ENCODE results near the gene PDE8B.
"Not testable (repeated sequence)": the region's sequence is repeated elsewhere in the genome, so short reads cannot be mapped to it uniquely, and the experiment has no call there.

PDE8B gene

DNA sequence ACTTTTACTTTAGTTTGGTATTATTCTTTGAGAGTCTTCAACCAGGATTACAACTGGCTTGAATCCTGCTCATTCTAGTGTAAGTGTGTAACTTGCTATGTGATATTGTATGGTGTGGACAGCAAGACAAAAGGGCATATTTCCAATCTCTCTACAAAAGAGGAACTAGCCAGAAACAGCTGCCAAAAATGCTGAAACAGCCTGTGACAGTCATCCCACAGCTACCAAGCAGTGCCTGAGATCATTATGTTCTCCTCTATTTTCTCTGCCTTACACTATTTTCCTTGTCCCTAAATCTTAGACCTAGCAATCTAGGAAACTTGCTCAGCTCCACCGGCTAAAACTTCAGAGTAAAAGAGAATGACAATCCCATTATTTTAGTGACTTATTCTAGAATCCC is 238.8 kb downstream of the PDE8B start:
- no peak for DNase-seq (ENCODE audit: low spot score)

DNA sequence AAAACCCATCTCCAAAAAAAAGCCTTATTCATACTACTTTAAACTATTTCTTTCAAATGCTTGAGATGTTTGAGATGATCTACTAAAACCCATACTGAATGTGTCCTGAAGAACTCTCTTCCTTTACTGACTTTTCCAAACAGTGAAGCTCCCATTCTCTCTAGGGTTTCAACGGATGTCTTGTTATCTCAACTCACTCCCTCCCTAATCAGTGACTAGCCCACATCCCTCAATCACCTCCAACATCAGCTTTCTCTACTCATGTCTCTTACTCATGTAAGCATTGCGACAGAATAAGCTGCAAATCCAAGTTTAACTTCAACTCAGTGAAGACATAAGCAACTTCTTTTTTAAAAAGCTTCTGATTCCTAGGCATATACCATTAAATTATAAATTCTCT is 239.5 kb downstream of the PDE8B start:
- no peak for DNase-seq (ENCODE audit: low spot score)

DNA sequence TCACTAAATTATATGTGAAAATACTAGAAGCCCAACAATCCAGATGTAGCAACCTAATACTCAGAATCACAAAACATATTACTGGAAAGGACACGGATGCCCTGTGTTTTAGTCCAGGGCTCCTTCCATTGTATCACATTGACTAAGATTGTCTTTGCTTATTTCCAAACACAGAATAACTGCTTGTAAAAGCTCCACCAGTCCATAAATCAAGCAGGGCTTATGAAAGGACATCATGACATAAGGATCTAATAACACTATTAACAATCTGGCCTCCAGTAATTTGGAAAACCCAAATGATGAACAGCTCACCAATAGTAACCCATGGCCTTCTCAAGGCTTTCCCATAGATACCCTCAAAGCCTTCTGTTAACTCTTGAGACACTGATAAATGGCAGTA is 241.9 kb downstream of the PDE8B start:
- no peak for DNase-seq (ENCODE audit: low spot score)

DNA sequence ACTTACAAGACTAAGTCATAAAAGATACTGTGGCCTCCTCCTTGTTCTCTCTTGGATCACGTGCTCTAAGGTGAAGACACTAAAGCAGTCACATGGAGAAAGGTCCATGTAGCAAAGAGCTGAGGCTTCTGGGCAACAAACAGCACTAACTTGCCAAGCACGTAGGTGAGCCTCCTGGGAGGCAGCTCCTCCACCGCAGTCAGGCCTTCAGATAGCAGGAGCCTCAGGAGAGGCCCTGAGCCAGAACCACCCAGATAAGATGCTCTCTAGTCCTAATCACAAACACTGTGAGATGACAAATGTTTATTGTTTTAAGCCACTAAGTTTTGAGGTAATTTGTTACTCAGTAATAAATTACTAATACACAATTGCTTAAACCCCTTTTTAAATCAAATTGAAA is 243.6 kb downstream of the PDE8B start:
- DNase-seq (ENCODE audit: low spot score) = no peak

DNA sequence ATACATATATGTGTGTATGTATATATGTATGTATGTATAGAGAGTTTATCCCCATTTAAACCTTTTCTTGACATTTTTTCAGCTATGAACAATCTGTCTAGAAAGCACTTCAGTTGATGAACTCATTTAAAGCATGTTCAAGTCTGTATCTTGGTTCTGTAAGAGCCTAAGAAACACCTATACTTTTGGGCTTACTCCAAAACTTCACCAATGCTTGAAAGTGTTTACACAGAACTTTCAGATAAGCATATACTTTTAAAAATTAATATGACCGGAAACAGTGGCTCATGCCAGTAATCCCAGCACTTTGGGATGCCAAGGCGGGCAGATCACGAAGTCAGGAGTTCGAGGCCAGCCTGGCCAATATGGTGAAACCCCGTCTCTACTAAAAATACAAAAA is 250.8 kb downstream of the PDE8B start:
- DNase-seq (ENCODE audit: low spot score) = no peak

DNA sequence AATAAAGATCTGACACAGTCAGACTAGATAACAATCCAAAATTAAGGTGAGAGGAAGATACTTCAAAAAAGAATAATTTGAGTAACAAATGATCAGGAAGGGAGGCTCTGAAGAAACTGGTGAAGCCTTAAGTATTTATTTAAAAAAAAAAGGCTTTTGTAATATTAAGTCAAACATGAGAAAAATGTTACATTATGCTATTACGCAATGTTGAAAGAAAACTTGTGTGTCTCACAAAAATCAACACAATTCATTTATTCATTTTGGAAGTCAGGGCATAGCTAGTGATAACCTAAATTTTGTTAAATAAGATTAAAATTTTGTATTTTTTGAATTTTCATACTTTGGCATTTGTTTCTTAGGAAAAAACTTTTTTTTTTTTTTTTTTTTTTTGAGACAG is 253.4 kb downstream of the PDE8B start:
- no peak for DNase-seq (ENCODE audit: low spot score)

DNA sequence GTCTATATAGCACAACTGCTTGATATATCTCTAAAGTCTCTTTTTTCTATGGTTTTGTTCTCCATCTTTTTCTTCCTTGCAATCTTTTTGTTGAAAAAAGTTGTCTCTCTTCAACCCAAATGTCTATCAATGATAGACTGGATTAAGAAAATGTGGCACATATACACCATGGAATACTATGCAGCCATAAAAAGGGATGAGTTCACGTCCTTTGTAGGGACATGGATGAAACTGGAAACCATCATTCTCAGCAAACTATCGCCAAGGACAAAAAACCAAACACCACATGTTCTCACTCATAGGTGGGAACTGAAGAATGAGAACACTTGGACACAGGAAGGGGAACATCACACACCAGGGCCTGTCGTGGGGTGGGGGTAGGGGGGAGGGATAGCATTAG is 258.4 kb downstream of the PDE8B start:
- not testable (repeated sequence) for DNase-seq (ENCODE audit: low spot score)

DNA sequence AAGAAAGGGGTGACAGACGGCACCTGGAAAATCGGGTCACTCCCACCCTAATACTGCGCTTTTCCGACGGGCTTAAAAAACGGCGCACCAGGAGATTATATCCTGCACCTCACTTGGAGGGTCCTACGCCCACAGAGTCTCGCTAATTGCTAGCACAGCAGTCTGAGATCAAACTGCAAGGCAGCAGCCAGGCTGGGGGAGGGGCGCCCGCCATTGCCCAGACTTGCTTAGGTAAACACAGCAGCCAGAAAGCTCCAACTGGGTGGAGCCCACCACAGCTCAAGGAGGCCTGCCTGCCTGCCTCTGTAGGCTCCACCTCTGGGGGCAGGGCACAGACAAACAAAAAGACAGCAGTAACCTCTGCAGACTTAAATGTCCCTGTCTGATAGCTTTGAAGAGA is 264.6 kb downstream of the PDE8B start:
- DNase-seq (ENCODE audit: low spot score) = not testable (repeated sequence)

Measured in D341Med (cell line).